Right lobe of liver (tissue), 6 donors: Measurements from ENCODE around the gene DDX4. TPM values are rescaled to one million over a fixed set of nuclear protein-coding genes. Genes with fewer than 3 reads are reported as not detected.

Experiments used
- ATAC-seq, 4 donors: fragments of 200-7000 bp; cut with Tn5 transposase; one replicate each; pipeline ENCODE4 v1.9.1; 2020; ENCODE audit warnings: mild to moderate bottlenecking in 4 of 4, moderate library complexity in 4 of 4
- DNase-seq, 3 donors: peaks; one replicate each; pipeline ENCODE4 v3.0.0-alpha.2; 2020
- H3K27ac ChIP-seq, 3 donors: fragments of 200-600 bp; one replicate each; pipeline ENCODE4 v1.8.0; 2022
- H3K27me3 ChIP-seq, 2 donors: fragments of 200-600 bp; one replicate each; pipeline ENCODE4 v1.8.0; 2022
- H3K36me3 ChIP-seq, 4 donors: fragments of 200-600 bp; sonication (generic) in 1 of 4; one replicate each; pipeline versions ENCODE4 v1.5.1 to v1.8.0; 2017 to 2022; ENCODE audit warnings: control low read depth in 1 of 4
- H3K4me1 ChIP-seq, 4 donors: fragments of 200-600 bp; sonication (generic) in 1 of 4; one replicate each; pipeline versions ENCODE4 v1.5.1 to v1.8.0; 2017 to 2022; ENCODE audit warnings: control low read depth in 1 of 4
- H3K4me3 ChIP-seq, 3 donors: fragments of 200-600 bp; one replicate each; pipeline ENCODE4 v1.8.0; 2022
- H3K9me3 ChIP-seq, 4 donors: fragments of 200-600 bp; sonication (generic) in 1 of 4; one replicate each; pipeline versions ENCODE4 v1.5.1 to v1.8.0; 2017 to 2022; ENCODE audit warnings: control low read depth in 1 of 4
- POLR2A ChIP-seq: fragments of 450-650 bp; IDR thresholded peaks from one replicate; pipeline ENCODE4 v1.6.1; 2017; ENCODE audit warnings: antibody characterized with exemption, mild to moderate bottlenecking
- WGBS: methylation state at CpG from one replicate; pipeline ENCODE4 v1.1.6; 2018; ENCODE audit warnings: low coverage, low lambda C conversion rate; ENCODE audit not compliant: insufficient coverage; ENCODE audit errors: missing lambda C conversion rate; 5-methylcytosine and 5-hydroxymethylcytosine counted together
- intact Hi-C, 2 donors: fragments of 100-400 bp; cut with DNase I; formaldehyde crosslinking; loops; one replicate each; pipeline versions ENCODE4 v1.11.2 to v1.14.1; 2022
- total RNA-seq, 6 experiments: library from RNA; depleted of rRNA in 2 of 6; stranded (reverse); fragments of >200 nt in 2 of 6; fragmentation: NEBNext Ultra II Directional in 3 of 6; extraction: Animal tissue kit (Norgen Biotek cat#: 25700) in 3 of 6; gene quantifications; one replicate each; pipeline versions ENCODE4 v1.1.0 to v1.2.4, GENCODE V29; 2016 to 2023
- TF ChIP-seq, protein P1 (sequence below), 4 donors: fragments of 200-600 bp in 3 of 4; fragments of 450-650 bp in 1 of 4; IDR thresholded peaks; one replicate each; pipeline versions ENCODE4 v1.5.1 to v1.8.0; 2016 to 2022; ENCODE audit warnings: antibody characterized with exemption in 4 of 4, mild to moderate bottlenecking in 2 of 4
- donor health status: DM: no; HTN: yes; CAD: no.
- donor health status: DM: no; HTN: no; CAD: no.
- donor health status: DM: no; HTN: no; CAD: no.
- donor health status: DM: no; HTN: yes; CAD: no.
- donor health status: DM: no; HTN: yes; CAD: no.

Gene DDX4
- total RNA-seq, 6 experiments from 2014 or later = not detected

DNA sequence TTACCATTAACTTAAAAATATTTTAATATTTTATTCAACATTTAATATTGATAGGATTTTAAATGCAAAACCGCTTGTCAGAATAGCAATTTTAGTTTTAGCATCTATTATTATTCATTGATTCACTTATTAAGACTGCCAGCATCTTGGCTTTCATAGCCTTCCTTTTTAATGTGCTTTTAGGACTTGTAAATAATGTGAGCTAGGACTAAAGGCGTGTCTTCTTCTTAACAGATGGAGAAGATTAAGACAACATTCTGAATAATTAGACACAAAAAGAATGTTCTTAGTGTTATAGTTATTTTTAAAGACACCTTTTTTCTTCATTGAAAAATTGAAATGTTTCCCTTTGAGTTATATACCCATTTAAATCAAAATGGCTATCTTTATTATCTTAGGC lies 120.2 kb downstream of the DDX4 start:
- Histone ChIP-seq H3K27me3 (no peaks in the 10 kb centered on the region), H3K9me3 (no peaks in the 10 kb centered on the region), H3K27ac (no peak overlapping the region), H3K4me3 (no peak overlapping the region), H3K4me1 (no peaks in the 10 kb centered on the region), H3K36me3 (no peaks in the 10 kb centered on the region)
- no peak for ATAC-seq
- TF ChIP-seq POLR2A = no peak
- TF ChIP-seq, protein P1, sequence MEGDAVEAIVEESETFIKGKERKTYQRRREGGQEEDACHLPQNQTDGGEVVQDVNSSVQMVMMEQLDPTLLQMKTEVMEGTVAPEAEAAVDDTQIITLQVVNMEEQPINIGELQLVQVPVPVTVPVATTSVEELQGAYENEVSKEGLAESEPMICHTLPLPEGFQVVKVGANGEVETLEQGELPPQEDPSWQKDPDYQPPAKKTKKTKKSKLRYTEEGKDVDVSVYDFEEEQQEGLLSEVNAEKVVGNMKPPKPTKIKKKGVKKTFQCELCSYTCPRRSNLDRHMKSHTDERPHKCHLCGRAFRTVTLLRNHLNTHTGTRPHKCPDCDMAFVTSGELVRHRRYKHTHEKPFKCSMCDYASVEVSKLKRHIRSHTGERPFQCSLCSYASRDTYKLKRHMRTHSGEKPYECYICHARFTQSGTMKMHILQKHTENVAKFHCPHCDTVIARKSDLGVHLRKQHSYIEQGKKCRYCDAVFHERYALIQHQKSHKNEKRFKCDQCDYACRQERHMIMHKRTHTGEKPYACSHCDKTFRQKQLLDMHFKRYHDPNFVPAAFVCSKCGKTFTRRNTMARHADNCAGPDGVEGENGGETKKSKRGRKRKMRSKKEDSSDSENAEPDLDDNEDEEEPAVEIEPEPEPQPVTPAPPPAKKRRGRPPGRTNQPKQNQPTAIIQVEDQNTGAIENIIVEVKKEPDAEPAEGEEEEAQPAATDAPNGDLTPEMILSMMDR (IDR thresholded peaks at IDR 0.05) = no peak
- DNase-seq = no peak
- intact Hi-C loops = no loop called here
- WGBS = 72% methylated on average over 2 of the region's 2 CpGs

DNA sequence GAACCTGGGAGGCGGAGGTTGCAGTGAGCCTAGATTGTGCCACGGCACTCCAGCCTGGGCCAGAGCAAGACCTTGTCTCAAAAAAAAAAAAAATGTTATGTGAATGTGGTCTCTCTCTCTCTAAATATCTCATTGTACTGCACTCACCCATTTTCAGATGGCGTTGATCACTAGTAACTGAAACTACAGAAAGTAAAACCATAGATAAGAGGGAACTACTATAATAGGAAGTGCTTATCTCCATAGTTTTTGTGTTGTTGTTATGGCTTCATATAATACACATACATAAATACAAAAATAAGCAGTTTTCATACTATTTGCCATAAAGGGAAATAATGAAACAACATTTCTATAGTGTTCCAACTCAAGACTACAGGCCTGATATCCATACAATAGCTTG lies 122.4 kb downstream of the DDX4 start:
- H3K27ac ChIP-seq = no peak overlapping the region
- no peaks in the 10 kb centered on the region for H3K27me3 ChIP-seq
- no peaks in the 10 kb centered on the region for H3K36me3 ChIP-seq
- H3K4me1 ChIP-seq = no peaks in the 10 kb centered on the region
- DNase-seq (no peak), ATAC-seq (peak in 1 of 4 donors; percentile 19)
- WGBS = 52% methylated on average over 3 of the region's 3 CpGs
- H3K9me3 ChIP-seq = no peaks in the 10 kb centered on the region
- intact Hi-C loops = no loop called here
- TF ChIP-seq, protein P1 (IDR thresholded peaks at IDR 0.05) = no peak
- TF ChIP-seq POLR2A = no peak
- H3K4me3 ChIP-seq = no peak overlapping the region

DNA sequence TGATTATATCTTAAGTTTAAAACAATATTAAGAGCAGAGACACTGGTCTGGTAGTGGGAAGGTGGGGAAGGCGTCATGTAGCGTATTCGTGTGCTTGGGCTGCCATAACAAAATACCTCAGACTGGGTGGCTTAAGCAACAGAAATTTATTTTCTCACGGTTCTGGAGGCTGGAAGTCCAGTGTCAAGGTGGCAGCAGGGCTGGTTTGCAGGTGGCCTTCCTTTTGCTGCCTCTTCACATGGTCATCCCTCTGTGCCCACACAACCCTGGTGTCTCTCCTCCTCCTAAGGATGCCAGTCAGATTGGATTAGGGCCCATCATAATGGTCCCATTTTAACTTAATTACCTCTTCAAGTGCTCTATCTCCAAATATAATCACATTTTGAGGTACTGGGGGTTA lies 122.8 kb downstream of the DDX4 start:
- intact Hi-C loops = no loop called here
- no peaks in the 10 kb centered on the region for H3K27me3 ChIP-seq
- WGBS = 75% methylated on average over 4 of the region's 4 CpGs
- no peak for TF ChIP-seq POLR2A
- TF ChIP-seq, protein P1 (IDR thresholded peaks at IDR 0.05) = no peak
- no peaks in the 10 kb centered on the region for H3K4me1 ChIP-seq
- ATAC-seq (no peak), DNase-seq (no peak)
- H3K36me3 ChIP-seq = no peaks in the 10 kb centered on the region
- H3K27ac ChIP-seq = no peak overlapping the region
- no peaks in the 10 kb centered on the region for H3K9me3 ChIP-seq
- H3K4me3 ChIP-seq = no peak overlapping the region

DNA sequence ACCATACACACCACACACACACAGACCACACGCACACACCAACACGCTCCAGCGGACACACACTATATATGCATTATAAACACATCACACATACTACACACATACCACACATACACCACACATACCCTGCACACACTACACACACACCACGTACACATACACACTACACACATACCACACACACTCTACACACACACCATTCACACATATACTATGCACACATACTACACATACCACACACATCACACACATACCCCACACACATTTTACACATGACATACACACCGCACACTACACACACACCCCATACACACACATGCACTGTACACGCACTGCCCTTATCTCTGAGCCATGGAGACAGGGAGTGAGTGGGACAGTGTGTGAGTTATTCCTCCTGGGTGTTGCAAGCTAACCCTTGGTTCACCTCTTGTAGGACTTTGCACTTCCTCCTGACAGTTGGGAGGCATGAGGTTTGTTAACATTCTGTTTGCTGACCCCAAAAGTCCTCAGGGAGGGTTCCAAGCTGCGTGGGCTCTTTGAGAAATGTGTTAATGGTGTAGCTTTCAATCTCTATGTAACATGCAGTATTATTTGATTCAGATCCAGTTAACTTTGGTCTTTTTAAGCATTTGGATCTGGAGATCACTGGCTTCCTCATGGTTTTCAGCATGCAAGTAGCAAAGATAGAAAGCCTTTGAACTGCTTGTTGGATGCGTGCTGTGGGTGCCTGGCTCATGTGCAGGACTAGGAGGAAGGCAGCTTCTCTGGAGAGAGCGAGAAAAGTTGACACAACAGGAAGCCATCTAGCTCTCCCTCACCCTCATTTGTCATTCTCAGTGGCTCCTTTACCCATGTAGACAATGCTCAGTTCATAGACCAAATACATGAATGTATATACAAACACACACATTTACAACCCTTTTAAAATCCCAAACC lies 127.0 kb downstream of the DDX4 start:
- DNase-seq (no peak), ATAC-seq (peak; percentile 46 to 75 (median 65))
- intact Hi-C loops = no loop called here
- Histone ChIP-seq H3K27ac (no peak overlapping the region), H3K27me3 (no peaks in the 10 kb centered on the region), H3K9me3 (no peaks in the 10 kb centered on the region), H3K36me3 (no peaks in the 10 kb centered on the region), H3K4me1 (no peaks in the 10 kb centered on the region), H3K4me3 (no peak overlapping the region)
- WGBS = 68% methylated on average over 9 of the region's 9 CpGs
- TF ChIP-seq, protein P1 (IDR thresholded peaks at IDR 0.05) = no peak
- TF ChIP-seq POLR2A = no peak
